Measurements from ENCODE around the gene PKD1.
"Not testable (repeated sequence)": the region's sequence is repeated elsewhere in the genome, so short reads cannot be mapped to it uniquely, and the experiment has no call there.

Gene PKD1

DNA sequence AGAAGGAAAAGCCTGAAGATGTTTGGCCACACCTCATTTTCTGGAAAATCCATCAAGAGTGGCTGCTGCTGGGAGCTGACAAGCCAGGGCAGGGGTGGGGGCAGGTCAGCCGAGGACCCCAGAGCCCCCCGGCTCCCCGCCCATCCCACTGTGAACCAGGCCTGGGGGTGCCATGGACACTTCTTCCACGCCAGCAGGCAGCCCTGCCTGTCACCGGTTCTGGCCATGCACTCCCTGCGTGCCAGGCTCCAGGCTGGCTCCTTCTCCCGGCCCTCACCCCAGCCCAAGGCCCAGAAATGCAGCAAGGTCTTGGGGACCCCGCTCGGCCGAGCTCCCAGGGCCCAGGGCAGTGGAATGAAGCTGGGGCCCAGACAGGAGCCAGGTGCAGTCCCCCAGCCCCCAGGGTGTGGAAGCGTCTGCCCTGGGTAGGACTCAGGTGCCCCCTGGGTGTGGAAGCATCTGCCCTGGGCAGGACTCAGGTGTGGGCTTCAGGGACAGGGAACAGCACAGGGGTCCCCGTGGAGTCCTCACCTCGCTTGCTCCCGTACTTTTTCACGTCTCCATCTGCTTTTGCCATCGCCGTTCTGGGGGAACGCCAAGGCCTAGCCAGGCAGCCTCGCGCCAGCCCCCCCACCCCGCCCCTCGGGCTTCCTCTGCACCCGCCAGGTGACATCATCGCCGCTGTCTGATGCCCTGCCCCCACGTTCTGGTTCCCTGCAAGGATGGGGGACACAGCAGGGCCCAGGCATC lies 12.6 kb downstream of the PKD1 start:
- not testable (repeated sequence) for DNase-seq

DNA sequence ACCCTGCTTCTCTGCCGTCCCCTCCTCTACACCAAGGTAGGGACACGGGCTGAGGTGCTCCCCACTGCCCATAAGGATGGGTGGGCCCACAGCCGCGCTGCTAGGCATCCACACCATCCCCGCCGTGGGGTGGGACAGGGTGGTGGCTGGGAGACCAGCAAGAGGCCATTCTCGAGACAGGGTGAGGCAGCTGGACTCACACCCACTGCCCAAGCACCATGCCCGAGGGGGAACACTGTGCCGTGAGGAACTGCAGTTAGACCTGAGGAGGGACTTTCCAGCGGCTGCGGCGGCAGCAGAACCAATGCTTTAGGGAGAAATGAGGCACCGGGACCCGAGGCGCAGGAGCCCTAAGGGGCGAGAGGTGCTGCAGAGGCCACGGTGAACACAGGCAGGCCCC lies 13.3 kb downstream of the PKD1 start:
- no peak for DNase-seq

DNA sequence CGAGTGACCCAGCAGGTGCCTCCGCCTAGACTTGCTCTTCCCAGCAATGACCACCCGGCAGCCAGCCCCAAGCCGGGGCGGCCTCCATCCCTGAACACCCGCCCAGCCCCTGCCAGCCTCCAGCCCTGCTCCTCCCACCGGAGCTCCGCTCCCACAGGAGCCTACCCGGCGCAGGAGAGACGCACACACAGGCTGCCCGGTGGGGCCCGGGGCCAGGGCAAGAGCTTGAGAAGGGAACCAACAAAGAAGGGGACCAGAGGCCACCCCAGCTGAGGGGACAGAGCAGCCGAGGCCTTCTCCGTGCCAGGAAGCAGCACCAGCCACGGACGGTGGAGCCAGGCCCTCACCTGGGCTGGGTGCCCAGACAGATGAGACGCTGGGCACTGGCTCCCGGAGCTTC lies 13.8 kb downstream of the PKD1 start:
- no peak for DNase-seq

DNA sequence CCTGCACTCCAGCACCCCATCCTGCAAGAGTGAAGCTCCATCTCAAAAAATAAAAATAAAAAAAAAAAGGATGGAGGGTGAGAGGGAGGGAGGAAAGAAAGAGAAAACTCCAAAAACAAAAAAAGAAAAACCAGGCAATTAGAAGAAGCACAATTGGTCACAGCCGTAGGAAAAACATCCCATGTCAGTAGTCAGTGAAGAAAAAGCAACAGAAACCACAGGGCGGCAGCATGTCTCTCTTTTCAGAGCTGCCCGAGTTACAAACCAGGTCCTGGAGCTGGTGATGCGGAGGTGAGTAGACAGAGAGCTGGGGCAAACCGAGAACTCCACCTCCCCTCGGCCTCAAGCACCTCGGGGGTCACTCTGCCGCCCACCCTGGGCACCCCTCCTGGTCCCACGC lies 14.4 kb downstream of the PKD1 start:
- DNase-seq, result peak in 1 of 2 donors; percentile 24

DNA sequence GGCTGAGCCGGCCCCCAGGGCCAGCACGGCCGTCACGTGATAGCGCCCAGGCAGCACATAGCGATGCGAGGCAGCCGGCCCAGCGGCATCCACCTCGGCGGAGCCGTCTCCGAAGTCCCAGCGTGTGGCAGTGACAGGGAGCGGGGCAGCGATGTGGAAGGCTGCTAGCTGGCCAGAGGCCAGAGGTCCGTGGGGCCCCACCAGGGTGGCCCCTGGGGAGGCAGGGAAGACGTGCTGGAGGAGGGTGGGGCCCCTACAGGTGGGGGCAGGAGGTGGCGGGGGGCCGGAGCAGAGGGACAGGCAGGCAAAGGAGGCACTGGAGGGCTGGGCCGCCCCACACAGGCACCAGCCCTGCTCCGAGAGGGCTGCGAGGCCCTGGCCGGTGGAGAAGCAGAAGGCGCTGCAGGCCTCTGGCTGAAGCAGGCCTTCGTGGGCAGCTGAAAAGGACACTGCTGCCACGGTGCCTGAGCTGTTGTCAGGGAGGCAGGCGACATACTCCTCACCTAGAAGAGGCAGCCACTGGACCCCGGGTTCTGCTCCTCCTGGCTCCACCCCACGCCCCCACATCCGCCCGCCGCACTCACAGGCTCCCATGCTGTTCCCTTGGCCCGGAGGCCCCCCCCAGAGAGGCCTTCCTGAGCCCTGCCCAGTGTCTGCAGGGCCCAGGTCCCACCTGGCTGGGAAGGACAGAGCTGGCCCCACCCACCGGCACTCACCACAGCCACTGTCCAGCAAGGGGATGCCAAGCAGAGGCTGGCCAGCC lies 17.6 kb downstream of the PKD1 start:
- not testable (repeated sequence) for DNase-seq

DNA sequence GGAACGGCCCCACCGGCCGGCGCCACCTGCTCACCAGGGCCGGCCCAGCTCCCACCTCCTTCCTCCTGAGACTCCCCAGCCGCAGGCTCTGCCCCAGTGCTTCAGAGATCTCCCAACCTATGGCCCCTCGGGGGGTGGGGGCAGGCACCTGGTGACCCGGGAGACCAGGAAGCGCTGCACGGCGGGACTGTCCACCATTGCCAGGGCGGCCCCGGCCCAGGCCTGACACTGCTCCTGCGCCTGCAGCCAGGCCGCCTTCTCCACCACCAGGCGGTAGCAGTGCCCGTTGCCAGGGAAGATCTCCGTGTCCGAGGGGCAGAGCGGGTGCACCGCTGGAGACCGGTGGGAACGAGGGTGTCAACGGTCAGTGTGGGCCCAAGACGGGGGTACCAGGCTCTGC lies 18.4 kb downstream of the PKD1 start:
- not testable (repeated sequence) for DNase-seq

DNA sequence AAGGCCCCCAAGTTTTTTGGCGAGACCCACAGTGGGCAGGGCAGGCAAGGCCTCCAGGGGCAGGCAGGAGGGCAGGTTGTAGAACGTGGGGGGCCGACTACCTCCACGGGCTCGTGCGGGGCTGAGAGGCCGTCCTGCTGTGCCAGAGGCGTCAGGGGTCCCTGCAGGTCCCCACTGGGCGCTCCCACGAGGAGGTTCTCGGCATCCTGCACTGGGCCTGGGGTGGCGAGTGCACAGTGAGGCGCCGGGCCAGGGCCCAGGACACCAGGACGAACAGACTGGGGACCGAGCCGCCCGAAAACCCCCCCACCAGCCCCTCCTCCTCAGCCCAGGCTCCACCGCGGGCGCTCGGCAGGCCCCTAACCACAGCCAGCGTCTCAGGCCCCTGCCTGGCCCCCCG lies 19.3 kb downstream of the PKD1 start:
- not testable (repeated sequence) for DNase-seq

DNA sequence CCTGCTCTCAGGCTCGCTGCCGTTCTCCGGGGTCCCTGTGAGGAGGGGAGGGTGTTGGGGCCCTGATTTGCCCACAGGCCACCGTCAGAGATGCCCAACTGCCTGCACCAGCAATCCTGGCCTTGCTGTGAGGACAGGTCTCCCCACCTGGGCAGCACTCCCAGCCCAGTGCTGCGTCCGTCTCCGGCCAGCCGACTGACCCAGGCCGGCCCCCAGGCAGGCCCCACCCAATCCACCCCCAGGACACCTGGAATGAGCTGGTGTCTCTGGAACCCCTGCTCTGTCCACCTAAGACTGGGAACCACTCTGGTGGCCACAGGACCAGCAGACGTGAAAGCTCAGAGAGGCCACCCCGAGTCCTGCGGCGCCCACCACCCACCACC lies 20.1 kb downstream of the PKD1 start:
- DNase-seq, result no peak

DNA sequence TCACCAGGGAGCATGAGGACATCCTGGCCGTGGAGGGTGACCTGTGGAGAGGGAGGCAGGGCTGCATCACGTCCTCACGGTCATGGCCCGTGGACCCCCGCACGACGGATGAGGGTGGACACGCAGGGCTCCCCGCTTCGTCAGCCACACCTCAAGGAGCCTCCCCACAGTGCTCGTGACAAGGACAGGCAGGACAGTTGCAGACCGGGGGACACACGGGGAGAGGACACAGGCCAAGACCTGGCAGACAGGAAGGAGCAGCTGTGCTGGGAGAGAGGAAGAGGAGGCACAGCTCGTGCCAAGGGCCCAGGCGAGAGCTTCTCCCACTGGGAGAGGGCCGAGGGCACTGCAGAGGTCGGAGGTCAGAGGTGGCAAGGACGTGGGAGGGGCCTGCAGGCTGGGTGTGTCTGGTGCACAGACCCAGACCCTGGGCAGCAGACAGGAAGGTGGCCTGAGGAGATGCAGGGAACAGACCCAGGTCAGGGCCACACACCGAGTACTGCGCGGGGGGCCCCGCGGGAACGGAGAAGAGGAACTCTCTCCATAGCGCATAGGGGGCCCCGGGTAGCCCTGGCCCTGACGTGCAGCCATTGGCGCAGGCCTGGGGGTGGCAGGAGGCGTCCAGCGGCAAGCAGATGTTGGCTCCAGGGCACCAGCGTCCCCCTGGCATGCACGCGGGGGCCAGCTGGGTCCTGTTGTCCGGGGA lies 20.7 kb downstream of the PKD1 start:
- not testable (repeated sequence) for DNase-seq

DNA sequence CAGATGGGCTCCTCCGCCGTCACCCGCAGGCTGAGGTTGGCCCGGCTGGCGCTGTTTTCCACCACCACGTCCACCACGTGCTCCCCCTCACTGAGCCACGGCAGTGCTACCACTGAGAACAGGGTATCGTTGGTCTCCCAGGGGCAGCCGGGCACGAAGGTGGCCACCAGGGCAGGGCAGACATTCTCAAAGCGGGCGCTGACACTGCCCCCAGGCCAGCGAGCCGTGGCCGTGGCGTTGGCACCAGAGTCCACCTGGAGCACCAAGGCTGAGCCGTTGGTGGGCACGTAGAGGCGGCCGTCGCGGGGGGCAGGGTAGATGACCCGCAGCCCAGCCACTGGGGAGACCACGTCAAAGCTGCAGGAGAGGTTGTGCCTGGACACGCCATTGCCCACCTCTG lies 21.5 kb downstream of the PKD1 start:
- DNase-seq, result not testable (repeated sequence)

DNA sequence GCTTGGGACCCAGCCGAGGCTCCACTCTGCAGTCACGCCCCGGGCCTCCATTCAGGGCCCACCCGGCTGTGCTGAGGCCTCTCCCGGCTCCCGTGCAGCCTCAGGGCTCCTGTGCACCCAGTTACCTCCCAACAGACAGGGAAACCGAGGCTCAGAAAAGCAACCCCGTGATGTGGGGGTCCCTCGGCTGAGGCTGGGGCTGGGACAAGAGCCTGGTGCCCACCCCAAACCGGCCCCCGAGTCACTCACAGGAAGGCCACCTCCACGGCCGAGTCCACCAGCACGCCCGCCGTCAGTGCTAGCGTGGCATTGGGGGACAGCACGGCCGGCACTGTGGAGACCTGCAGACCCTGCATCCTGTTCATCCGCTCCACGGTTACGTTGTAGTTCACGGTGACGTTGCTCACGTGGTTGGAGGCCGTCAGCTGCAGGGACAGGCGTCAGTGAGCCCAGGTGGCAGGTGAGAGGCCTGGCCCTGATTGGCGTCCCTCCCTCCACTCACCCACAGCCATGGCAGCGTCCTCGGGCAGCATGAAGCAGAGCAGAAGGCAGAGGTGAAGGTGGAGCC lies 23.1 kb downstream of the PKD1 start:
- not testable (repeated sequence) for DNase-seq

DNA sequence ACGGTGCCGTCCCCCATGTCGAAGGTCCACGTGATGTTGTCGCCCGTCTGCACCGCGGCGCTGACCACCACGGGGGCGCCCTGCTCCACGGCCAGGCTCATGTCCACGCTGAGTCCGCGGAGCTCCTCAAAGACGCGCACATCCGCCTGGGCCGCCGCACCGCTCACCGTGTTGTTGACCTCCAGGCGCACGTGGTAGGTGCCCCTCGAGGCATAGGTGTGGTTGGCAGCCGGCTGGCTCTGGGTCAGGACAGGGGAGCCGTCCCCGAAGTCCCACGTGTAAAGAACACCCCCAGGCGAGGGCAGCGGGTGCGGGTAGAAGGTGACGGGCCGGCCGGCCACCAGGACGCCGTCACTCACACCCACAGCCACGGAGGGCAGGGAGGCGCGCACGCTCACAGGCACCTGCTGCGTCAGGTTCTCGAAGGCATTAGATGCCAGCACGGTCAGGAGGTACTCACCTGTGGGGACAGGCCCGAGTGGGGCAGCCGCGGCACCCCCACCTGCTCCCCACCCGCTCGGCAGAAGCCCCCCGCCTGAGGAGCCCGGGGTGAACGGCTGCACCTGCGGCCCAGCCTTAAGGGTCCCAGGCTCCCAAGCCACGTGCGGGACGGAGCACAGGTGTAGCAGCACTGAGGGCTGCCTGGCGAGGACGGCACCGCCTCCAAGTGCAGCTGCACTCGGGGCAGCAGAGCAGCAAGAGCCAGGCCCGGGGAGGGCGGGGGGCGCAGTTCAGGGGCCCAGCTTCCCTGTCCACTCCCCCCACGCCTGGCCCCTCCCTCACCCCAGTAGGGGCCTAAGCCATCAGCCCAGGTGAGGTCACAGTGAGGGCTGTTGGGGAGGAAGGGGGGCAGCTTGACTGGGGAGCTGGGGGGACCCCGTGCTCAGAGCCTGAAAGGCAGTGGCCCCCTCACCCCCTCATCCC lies 24.0 kb downstream of the PKD1 start:
- not testable (repeated sequence) for DNase-seq

DNA sequence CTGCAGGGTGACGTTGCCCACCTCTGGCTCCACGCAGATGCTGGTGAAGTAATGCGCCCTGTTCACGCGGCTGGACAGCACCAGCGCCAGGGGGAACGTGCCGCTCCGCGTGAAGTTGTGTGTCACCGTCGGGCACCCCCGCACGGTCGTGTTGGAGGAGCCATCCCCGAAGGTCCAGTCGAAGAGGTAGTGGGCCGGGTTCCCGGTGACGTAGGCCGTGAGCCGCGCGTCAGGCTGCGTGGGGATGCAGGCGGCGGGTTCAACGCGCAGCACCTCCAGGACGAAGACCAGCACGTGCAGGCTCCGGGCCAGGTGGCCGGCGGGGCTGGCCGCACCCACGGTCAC lies 24.7 kb downstream of the PKD1 start:
- not testable (repeated sequence) for DNase-seq

DNA sequence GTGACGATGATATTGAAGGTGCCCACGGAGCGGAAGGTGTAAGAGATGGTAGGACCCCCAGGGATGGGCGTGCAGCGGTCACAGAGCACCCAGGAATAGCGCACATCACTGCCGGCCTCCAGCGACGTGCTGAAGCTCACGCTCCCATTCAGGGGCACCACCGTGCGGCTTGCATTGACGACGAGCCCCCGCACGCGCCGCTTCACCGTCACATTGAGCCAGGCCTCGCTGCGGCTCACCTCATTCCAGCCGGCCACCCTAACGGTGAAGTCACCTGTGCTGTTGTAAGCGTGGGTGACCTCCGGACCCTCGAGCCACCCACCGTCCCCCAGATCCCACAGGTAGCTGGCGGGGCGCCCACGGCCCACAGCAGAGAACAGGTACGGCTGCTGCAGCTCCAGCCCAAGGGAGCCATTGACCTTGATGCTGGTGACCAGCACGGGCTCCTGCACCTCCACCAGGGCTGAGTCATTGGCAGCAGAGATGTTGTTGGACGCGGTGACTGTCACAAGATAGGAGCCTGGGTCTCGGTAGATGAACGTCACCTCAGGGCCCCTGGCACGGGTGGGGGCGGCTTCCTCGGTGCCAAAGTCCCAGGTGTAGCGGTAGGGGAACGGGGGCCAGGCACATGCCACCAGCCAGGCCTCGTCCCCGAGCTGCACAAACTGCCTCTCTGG lies 25.2 kb downstream of the PKD1 start:
- not testable (repeated sequence) for DNase-seq

DNA sequence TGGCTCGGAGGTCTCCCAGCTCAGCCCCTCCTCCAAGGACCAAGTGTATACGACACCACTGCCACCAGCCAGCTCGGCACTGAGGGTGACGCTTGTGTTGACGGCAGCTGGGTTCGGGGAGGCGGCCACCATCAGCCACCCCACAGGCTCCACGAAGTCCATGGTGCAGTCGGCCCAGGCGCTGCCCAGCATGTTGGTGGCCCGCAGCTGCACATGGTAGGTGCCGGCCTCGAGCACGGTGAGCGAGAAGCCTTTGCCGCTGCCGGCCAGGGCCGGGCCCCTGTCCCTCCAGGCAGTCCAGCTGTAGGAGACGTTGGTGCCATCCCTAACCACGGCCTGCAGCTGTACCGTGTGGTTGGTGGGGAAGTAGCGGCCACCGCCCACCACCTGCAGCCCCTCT lies 25.8 kb downstream of the PKD1 start:
- not testable (repeated sequence) for DNase-seq

DNA sequence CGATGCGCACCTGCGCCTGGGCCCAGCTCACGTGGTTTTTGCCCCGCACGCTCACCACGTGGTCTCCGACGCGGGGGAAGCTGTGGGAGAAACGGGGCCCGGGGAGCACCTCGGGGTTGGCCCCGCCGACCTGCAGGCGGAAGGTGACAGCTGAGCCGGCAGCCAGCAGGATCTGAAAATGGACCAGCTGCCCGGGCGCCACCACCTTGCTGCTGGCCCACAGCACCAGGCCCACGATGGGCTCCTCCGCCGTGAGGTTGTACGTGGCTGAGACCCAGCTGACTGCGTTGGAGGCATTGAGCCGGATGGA lies 26.5 kb downstream of the PKD1 start:
- not testable (repeated sequence) for DNase-seq

DNA sequence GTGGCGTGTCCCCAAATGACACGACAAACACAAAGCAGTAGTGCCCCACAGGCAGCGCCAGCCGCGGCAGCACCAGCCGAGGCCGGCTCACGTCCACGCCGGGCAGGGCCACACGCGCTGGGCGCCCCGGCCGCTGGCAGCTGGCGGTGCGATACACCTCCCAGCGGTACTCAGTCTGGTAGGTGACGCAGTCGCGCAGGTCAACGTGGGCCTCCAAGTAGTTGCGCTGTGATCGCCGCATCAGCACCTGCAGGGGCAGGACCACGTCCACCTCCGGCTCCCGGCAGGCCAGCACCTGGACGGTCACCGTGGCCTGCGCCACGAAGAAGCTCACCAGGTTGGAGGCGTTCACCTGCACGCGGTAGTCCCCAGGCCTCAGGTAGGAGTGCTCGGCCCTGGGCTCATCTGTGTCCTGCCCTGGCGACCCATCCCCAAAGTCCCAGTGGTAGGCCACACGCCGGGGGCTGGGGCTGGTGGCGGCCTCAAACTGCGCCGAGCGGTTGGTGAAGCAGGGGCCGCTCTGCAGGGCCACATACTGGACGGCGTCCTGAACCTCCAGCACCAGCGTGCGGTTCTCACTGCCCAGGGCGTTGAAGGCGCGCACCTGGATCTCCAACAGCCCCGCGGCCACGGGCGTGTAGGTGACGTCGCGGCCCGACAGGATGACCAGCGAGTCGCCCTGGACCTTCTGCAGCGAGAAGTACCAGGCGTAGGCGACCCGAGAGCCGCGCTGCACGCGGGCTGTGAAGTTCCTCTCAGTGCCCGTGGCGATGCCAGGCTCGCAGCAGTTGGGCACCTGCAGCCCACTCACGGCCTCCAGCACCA lies 27.0 kb downstream of the PKD1 start:
- not testable (repeated sequence) for DNase-seq

DNA sequence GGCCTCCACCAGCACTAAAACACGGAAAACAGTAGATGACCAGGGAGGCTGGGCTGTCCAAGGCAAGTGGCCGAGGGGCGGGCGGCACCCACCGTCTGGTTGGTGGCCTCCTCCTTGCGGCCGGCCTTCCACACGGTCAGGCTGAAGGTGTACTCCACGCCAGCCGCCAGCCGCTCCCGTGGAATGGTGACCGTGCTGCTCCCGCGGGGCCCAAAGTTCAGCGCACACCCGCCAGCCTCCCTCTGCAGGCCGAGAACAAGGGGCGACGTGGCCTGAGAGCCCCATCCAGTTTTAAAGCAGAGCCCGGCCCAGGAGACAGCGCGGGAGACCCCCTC lies 27.9 kb downstream of the PKD1 start:
- not testable (repeated sequence) for DNase-seq

DNA sequence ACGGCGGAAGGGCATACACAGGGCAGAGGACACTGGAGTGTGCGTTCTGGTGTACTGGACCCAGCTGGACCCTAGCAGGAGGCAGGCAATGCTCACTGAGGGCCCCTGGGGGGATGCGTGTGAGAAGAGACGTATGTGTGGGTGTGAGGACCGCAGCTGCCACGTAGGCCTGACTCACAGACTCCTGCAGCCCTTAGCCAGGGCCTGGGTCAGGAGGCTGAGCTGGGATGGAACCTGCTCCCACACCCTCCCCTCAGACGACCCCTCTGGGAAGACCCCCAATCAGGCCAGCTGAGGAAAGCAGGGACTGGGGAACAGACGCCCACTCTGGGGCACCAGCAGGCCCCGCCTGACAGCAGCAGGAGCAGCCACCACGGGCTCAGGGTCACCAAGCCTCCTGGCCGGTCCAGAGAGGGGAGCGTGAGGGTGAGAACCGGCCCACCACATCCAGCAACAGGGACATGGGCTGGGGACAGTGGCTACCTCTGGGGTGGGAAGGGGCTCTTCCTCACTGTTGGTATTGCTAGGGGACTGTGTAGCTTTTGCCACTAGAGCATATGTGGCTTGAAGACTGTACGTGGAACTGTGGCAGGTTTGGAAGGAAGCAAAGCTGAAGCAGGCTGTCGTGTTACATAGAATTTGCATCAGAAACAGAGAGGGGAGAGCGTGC lies 28.4 kb downstream of the PKD1 start:
- DNase-seq, result not testable (repeated sequence)

DNA sequence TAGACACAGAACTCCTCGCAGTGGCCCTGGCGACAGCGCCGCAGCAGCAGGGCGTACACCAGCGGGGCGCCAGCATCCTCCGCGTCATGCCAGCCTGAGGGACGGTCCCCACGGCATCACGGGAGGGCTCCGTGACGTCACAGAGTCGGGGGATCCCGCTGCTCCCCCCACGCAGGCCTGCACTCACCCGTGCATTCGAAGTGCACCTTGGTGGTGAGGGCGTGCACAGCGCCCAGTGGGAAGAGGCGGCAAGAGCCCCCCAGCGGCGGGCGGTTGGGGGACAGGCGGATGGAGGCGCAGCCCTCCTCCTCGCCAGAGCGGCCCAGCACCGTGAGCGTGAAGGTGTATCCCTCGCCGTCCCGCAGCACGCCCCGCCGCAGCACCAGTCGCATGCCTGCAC lies 29.5 kb downstream of the PKD1 start:
- not testable (repeated sequence) for DNase-seq

DNA sequence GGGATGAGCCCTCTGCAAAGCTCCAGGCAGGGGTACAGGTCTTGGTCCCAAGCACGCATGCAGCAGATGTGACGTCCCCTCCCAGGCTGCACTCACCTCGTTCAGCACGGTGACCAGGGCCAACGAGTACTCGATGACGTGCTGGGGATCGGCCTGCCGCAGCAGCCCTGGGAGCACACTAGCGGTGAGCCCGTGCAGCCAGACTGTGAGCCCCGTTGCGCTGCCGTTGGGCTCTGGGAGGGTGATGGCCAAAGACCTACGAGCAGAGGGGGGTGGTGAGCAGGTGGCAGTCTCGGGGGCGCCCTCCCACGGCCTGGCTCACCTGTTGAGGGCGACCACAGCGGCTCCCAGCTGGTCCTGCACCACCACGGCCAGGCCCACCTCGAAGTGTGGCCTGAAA lies 29.9 kb downstream of the PKD1 start:
- DNase-seq, result not testable (repeated sequence)
